OCI-LY1 (cell line): ENCODE results near the gene PDE6A.

ENCODE experiments used
- H2AFZ ChIP-seq: fragments of 200-600 bp; sonication (generic), shearing (Covaris generic); 2 replicates; pipeline ENCODE4 v1.6.0; 2014; ENCODE audit warnings: antibody characterized with exemption, mild to moderate bottlenecking, low read length
- H3F3A ChIP-seq: fragments of 200-600 bp; sonication (generic), shearing (Covaris generic); 2 replicates; pipeline ENCODE4 v1.6.0; 2014; ENCODE audit warnings: mild to moderate bottlenecking, antibody characterized with exemption, low read length, moderate library complexity; ENCODE audit not compliant: insufficient read depth
- H3K27ac ChIP-seq: fragments of 200-600 bp; sonication (generic); 2 replicates; pipeline ENCODE4 v1.5.1; 2014; ENCODE audit warnings: low read length, mixed run types, mild to moderate bottlenecking, low read depth; ENCODE audit not compliant: poor library complexity, severe bottlenecking
- H3K27me3 ChIP-seq: fragments of 200-600 bp; sonication (generic); 2 replicates; pipeline ENCODE4 v1.6.0; 2014; ENCODE audit warnings: antibody characterized with exemption, mild to moderate bottlenecking, low read length, moderate library complexity; ENCODE audit not compliant: insufficient read depth
- H3K36me3 ChIP-seq: fragments of 200-600 bp; sonication (generic); 2 replicates; pipeline ENCODE4 v1.6.1; 2014; ENCODE audit warnings: mild to moderate bottlenecking, antibody characterized with exemption, low read length, moderate library complexity, mixed read lengths; ENCODE audit not compliant: insufficient read depth
- H3K4me1 ChIP-seq: fragments of 200-600 bp; sonication (generic); 2 replicates; pipeline ENCODE4 v1.5.1; 2014; ENCODE audit warnings: mild to moderate bottlenecking, low read length, moderate library complexity; ENCODE audit not compliant: insufficient read depth, severe bottlenecking
- H3K4me2 ChIP-seq: fragments of 200-600 bp; sonication (generic), shearing (Covaris generic); 2 replicates; pipeline ENCODE4 v1.6.1; 2014; ENCODE audit warnings: low read length
- H3K4me3 ChIP-seq: fragments of 200-600 bp; sonication (generic); 2 replicates; pipeline ENCODE4 v1.5.1; 2014; ENCODE audit warnings: low read length, low read depth, mild to moderate bottlenecking, mixed read lengths; ENCODE audit not compliant: poor library complexity, severe bottlenecking
- H3K79me2 ChIP-seq: fragments of 200-600 bp; shearing (Covaris generic); 2 replicates; pipeline ENCODE4 v1.6.1; 2016; ENCODE audit warnings: mixed run types, low read length, mixed read lengths; ENCODE audit not compliant: insufficient read depth
- H3K9ac ChIP-seq: fragments of 200-600 bp; sonication (generic), shearing (Covaris generic); 2 replicates; pipeline ENCODE4 v1.6.1; 2014; ENCODE audit warnings: mild to moderate bottlenecking, low read length, mixed read lengths
- H3K9me2 ChIP-seq: fragments of 200-600 bp; sonication (generic), shearing (Covaris generic); 2 replicates; pipeline ENCODE4 v1.6.1; 2014; ENCODE audit warnings: low read depth, mild to moderate bottlenecking, low read length, mixed read lengths
- H3K9me3 ChIP-seq: fragments of 200-600 bp; shearing (Covaris generic); 2 replicates; pipeline ENCODE4 v1.6.1; 2014; ENCODE audit warnings: low read length, mixed read lengths
- H4K20me1 ChIP-seq: fragments of 200-600 bp; sonication (generic), shearing (Covaris generic); 2 replicates; pipeline ENCODE4 v1.6.0; 2016; ENCODE audit warnings: mild to moderate bottlenecking, low read length; ENCODE audit not compliant: insufficient read depth
- EZH2 ChIP-seq: fragments of 200-600 bp; sonication (generic), shearing (Covaris generic); IDR thresholded peaks from 2 replicates; pipeline ENCODE4 v1.8.0; 2017; ENCODE audit warnings: borderline replicate concordance, mixed run types, mild to moderate bottlenecking, antibody characterized with exemption, low read length, moderate library complexity, mixed read lengths
- TF ChIP-seq, protein P1 (sequence below): fragments of 200-600 bp; sonication (generic), shearing (Covaris generic); IDR thresholded peaks from 2 replicates; pipeline ENCODE4 v1.5.1; 2017; ENCODE audit warnings: mild to moderate bottlenecking, antibody characterized with exemption, low read length, moderate library complexity, mixed read lengths

The PDE6A gene

DNA sequence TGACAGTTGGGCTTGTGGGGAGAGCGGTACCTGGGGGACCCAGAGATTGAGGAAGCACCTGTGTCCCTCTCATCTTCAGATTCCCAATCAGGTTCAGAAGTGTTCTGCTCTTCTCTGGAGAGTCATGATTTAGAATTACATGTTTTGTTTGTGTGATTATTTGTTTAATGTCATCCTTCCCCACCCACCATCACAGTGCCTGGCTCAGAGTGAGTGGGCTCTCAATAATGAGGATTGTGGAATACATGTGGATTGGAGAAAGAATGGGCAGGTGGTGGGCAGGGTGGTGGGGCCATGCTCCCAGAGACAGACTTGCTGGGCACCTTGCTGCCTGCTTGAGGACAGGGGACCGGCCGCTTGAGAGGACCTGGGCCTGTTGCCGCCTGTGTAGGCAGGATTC lies 126.5 kb downstream of the PDE6A start:
- no peaks in the 10 kb centered on the region for H3F3A ChIP-seq
- no peaks in the 10 kb centered on the region for H3K27me3 ChIP-seq
- H4K20me1 ChIP-seq, result no peaks in the 10 kb centered on the region
- H2AFZ ChIP-seq, result no peak overlapping the region
- H3K79me2 ChIP-seq, result 0 out of 2 replicates have a peak, but pooled peaks cover 4% of the 10 kb centered on the region
- H3K9ac ChIP-seq, result no peak overlapping the region
- H3K9me3 ChIP-seq, result no peaks in the 10 kb centered on the region
- H3K4me3 ChIP-seq, result no peak overlapping the region
- no peaks in the 10 kb centered on the region; the same call in 1 of the 2 replicates for H3K36me3 ChIP-seq
- no peak overlapping the region for H3K27ac ChIP-seq
- TF ChIP-seq EZH2, result no peak
- TF ChIP-seq, protein P1, sequence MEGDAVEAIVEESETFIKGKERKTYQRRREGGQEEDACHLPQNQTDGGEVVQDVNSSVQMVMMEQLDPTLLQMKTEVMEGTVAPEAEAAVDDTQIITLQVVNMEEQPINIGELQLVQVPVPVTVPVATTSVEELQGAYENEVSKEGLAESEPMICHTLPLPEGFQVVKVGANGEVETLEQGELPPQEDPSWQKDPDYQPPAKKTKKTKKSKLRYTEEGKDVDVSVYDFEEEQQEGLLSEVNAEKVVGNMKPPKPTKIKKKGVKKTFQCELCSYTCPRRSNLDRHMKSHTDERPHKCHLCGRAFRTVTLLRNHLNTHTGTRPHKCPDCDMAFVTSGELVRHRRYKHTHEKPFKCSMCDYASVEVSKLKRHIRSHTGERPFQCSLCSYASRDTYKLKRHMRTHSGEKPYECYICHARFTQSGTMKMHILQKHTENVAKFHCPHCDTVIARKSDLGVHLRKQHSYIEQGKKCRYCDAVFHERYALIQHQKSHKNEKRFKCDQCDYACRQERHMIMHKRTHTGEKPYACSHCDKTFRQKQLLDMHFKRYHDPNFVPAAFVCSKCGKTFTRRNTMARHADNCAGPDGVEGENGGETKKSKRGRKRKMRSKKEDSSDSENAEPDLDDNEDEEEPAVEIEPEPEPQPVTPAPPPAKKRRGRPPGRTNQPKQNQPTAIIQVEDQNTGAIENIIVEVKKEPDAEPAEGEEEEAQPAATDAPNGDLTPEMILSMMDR, result no peak
- no peaks in the 10 kb centered on the region for H3K4me1 ChIP-seq
- H3K9me2 ChIP-seq, result no peaks in the 10 kb centered on the region
- H3K4me2 ChIP-seq, result no peak overlapping the region

DNA sequence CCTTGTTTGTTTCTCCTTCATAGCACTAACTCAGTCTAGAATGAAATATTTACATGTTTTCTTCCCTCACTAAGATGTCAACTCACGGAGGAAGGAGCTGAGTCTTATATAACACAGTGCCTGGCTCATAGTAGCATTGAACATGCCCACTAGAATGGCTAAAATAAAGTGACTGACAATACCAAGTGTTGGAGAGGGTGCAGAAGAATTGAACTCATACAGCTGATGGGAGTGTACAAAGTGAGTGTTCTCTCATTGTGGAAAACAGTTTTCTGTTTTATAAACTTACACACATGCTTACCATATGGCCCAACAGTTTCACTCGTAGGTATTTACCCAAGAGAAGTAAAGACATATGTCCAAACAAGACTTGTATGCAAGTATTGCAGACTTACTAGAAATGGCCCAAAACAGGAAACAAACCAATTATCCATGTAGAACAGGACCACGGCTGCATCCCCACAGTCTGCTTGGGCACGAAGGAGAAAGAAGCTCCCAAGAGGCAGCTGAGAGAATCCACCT lies 127.0 kb downstream of the PDE6A start:
- H3K9ac ChIP-seq, result no peak overlapping the region
- no peak overlapping the region for H3K27ac ChIP-seq
- H4K20me1 ChIP-seq, result no peaks in the 10 kb centered on the region
- no peak overlapping the region for H3K4me2 ChIP-seq
- 0 out of 2 replicates have a peak, but pooled peaks cover 4% of the 10 kb centered on the region for H3K79me2 ChIP-seq
- H3K4me1 ChIP-seq, result no peaks in the 10 kb centered on the region
- H3K9me2 ChIP-seq, result no peaks in the 10 kb centered on the region
- H3K4me3 ChIP-seq, result no peak overlapping the region
- no peaks in the 10 kb centered on the region for H3F3A ChIP-seq
- H3K9me3 ChIP-seq, result no peaks in the 10 kb centered on the region
- no peaks in the 10 kb centered on the region; the same call in 1 of the 2 replicates for H3K36me3 ChIP-seq
- TF ChIP-seq EZH2, result no peak
- TF ChIP-seq, protein P1, result no peak
- H2AFZ ChIP-seq, result no peak overlapping the region
- no peaks in the 10 kb centered on the region for H3K27me3 ChIP-seq

DNA sequence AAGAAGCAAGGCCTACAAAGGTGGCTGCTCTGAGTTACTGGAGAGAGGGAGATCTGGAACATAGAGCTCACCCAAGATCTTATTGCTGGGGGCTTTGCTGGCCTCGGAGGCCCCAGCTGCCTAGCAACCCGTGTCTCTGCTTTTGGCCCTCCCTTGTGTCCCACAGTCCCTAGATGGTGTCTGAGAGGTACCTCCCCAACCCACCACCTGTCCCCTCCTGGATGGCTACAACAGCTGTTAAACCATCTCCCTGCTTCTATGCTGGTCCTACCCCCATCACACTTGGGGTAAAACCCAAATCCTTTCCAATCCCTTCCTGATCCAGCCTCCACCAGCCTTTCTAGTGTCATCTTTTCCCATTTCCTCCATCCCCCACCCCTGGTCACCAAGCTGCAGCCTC lies 127.9 kb downstream of the PDE6A start:
- H3K27ac ChIP-seq, result no peak overlapping the region
- no peak overlapping the region for H3K4me3 ChIP-seq
- H3K4me1 ChIP-seq, result no peaks in the 10 kb centered on the region
- H3K9me2 ChIP-seq, result no peaks in the 10 kb centered on the region
- no peak overlapping the region for H3K9ac ChIP-seq
- no peaks in the 10 kb centered on the region for H4K20me1 ChIP-seq
- H3K4me2 ChIP-seq, result no peak overlapping the region
- 0 out of 2 replicates have a peak, but pooled peaks cover 4% of the 10 kb centered on the region for H3K79me2 ChIP-seq
- H3K9me3 ChIP-seq, result no peaks in the 10 kb centered on the region
- H3K27me3 ChIP-seq, result no peaks in the 10 kb centered on the region
- H2AFZ ChIP-seq, result no peak overlapping the region
- no peaks in the 10 kb centered on the region; the same call in 1 of the 2 replicates for H3K36me3 ChIP-seq
- H3F3A ChIP-seq, result no peaks in the 10 kb centered on the region
- TF ChIP-seq EZH2, result no peak
- TF ChIP-seq, protein P1, result no peak
